HG03575 (cell line): ENCODE data around the gene NEO1.
"Not testable (repeated sequence)": the region's sequence is repeated elsewhere in the genome, so short reads cannot be mapped to it uniquely, and the experiment has no call there.

ENCODE experiments used
- ATAC-seq: cut with Tn5 transposase; IDR thresholded peaks from one replicate; pipeline ENCODE4 v1.9.1; 2021; ENCODE audit not compliant: unreplicated experiment, insufficient number of reproducible peaks, low FRiP score; ENCODE audit errors: extremely low read depth

The NEO1 gene

GRCh38 chr15:73282567-73283365 lies 230.5 kb downstream of the NEO1 start:
- ATAC-seq: no peak

DNA sequence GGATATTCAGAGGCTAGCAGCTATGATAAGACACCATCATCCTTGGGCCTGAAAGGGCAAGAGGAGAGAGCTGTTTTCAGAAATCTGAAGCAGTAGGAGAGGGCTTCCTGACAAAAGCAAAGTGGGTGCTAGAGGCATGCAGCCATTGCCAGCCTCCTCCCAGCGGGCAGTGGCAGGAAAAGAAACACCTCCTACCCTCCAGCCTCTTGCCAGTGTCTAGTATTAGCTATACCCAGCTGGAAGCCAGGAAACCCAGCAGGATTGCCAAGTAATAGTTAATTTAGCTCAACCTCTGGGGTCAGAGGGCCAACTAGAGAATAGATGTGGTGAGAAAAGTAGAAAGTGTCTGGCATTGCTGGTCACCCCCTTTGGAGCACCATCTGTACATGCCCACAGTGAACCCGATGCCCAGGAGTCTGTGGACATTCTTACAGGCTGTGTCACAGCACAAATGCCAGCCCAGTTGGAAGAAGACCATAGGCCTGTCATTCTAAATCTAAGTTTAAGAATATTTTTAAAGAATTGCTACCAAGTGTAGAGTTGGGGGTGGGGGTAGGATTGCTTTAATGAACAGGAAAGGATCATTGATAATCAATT lies 231.2 kb downstream of the NEO1 start:
- ATAC-seq: no peak

DNA sequence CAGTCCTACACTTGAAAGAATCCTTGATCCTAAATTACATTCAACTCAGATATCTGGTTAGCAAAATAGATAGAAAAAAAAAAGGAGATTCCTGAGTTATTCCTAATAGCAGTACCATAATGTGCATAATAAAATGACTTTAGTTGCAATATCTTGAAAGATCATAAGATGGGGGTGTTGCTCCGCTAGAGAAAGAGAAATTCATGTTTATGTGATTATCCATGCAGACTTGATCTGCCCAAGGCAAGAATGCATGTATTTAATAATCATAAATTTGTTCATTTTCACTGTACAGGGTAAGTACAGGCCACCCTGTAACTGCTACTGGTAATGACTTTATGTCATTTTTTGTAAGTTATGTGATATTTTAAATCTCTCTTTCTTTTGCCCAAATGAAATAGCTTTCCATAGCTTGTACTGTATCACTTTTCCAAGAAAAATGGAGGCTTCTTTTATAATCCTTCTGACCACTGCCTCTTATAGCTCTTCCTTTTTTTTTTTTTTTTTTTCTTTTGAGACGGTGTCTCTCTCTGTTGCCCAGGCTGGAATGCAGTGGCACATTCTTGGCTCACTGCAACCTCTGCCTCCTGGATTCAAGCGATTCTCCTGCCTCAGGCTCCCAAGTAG lies 231.9 kb downstream of the NEO1 start:
- ATAC-seq: no peak

GRCh38 chr15:73286311-73286710 lies 234.0 kb downstream of the NEO1 start:
- no peak for ATAC-seq

DNA sequence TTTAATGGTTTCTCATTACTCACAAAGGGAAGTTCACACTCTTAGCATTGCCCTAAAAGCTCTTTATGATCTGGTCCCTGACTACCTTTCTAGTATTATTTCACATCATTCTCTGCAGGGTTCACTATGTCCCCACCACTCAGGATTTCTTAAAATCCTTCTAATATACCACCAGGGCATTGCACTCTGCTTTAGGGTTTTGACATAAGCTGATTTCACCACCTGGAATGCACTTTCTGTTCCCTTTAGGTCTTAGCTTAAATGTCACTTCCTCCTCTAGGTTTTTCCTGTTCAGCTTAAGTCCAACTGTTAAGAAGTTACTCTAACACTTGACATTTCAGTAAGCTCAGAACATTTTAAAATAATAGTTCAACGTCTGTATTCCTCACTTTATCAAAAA lies 234.8 kb downstream of the NEO1 start:
- ATAC-seq: no peak

DNA sequence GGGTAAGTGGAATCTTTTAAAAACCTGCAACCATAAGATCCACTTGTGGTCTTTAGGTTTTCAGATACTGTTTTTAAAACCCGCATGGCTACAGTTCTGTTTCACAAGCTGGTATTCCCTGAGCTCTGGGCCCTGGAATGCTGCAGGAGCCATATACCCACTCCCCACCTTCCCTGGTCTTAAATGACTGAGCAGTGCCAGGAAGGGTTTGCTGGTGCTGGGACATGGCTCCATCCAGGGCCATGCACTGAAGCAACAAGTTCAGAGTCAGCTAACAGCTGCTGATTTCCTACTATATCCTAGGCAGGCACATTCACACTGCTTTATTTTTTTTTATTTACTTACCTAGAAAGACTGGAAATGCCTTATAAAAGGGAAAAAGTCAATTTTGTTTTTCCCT lies 239.2 kb downstream of the NEO1 start:
- no peak for ATAC-seq

DNA sequence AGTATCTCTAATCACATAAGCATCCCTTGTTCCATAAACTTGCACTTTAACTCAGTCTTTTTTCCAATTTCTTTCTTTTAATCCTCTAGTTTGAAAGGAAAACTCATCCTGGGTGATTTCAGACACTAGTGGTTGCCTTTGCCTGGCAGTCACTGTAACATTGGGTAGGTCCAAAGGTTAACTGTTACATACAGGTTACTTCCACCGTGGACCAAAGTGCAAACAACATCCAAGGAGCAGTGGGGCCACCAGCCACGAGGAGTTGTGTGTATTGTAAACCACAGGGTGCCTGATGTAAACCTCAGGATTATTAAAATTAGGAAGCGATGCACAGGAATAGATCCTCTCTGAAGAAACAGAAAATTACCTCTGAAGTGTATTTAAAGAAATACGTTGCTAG lies 241.5 kb downstream of the NEO1 start:
- no peak for ATAC-seq

DNA sequence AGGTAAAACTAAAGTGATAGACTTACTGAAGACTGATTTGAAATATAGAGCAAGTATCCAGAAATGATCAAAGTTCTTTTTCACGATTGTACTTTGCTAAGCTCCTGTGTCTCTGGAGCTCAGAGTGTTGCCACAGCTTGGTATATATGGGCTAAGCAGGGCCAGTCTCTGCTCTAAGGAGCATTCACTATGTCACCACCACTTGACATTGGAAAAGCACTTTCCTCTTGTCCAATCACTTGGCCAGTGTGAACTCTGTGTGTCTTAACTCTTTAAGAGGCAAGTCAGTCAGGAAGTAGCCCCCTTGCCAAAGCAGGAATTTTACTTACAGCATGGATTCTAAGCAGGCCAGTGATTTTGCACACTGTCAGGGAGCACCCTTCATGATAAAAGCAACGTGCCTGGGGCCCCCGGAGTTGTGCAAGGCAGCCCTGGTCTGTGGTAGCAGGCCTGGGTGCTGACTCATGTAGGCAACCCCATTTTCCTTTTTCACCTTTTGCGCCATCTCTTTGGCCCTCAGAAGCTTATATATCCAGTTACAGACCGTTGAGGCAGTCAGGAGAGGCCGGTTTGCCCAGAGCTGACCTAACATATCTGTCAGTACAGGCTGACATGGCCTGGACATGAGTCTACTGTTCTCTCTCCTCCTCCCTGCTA lies 243.5 kb downstream of the NEO1 start:
- no peak for ATAC-seq

DNA sequence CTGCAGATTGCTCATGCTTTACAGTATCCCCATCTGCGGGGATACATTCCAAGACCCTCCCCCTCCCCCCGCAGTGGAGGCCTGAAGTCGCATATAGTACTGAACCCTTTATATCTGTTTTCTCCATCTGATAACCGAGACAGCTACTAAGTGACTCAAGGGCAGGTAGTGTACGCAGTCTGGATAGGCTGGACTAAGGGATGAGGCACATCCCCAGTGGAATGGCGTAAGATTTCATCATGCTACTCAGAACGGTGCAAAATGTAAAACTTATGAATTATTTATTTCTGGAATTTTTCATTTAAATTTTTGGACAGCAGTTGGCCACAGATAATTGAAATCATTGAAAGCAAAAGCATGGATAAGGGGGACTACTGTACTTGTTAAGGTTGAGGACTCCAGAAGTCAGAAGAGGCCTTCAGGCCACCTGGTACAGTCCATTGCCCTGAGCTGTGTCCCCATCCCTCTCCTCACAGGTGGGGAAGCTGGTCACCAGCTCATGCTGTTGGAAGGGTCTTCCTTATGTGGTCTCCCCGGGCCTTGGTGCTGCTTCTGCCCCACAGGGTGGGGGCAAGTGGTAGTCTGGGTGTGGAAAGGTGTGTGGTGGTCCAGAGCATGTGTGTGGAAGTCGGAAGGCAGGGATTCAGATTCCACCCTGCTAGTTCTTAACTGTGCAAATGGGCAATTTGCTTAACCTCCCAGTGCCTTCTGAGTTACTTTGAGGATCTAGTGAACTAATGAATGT lies 244.5 kb downstream of the NEO1 start:
- no peak for ATAC-seq

- no peak for ATAC-seq
Observed at GRCh38 chr15:73298522-73299245, 246.4 kb downstream of the NEO1 start.

- not testable (repeated sequence) for ATAC-seq
Observed at GRCh38 chr15:73300286-73300685, 248.0 kb downstream of the NEO1 start.

DNA sequence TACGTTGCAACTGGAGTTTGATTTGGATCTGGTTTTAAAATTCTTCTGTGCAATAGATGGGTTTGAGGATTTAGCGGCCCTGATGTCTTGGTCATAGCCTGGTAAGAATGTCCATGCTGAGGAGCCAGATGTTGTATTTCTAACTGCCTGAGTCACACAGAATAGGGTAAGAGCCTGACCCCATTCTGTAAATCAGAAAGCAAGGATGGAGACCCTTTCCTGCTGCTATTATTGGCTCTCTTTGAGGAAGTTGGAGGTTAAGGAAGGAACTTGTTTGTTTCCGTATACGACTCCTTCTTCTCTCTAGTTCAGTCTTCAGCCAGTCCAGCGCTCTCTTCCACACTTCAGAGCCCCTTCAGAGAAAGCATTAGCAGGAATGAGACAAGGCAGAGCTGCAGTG lies 251.4 kb downstream of the NEO1 start:
- no peak for ATAC-seq

- no peak for ATAC-seq
Observed at GRCh38 chr15:73305331-73306211, 253.3 kb downstream of the NEO1 start.

GRCh38 chr15:73308305-73308704 lies 256.0 kb downstream of the NEO1 start:
- ATAC-seq: no peak

DNA sequence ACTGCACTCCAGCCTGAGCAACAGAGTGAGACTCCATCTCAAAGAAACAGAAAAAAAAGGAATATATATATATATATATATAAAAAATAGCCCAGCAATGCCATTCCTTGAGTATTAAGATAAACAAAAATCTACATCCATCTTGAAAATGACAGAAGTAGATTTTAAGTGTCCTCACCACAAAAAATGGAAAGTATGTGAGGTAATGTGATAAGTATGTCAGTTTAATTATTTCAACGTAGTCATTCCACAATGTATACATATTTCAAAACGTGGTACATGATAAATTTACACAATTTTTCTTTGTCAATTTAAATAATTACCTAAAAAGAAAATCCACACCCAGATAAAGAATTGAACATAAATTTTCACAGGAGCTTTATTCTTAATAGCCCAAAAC lies 261.6 kb downstream of the NEO1 start:
- no peak for ATAC-seq

DNA sequence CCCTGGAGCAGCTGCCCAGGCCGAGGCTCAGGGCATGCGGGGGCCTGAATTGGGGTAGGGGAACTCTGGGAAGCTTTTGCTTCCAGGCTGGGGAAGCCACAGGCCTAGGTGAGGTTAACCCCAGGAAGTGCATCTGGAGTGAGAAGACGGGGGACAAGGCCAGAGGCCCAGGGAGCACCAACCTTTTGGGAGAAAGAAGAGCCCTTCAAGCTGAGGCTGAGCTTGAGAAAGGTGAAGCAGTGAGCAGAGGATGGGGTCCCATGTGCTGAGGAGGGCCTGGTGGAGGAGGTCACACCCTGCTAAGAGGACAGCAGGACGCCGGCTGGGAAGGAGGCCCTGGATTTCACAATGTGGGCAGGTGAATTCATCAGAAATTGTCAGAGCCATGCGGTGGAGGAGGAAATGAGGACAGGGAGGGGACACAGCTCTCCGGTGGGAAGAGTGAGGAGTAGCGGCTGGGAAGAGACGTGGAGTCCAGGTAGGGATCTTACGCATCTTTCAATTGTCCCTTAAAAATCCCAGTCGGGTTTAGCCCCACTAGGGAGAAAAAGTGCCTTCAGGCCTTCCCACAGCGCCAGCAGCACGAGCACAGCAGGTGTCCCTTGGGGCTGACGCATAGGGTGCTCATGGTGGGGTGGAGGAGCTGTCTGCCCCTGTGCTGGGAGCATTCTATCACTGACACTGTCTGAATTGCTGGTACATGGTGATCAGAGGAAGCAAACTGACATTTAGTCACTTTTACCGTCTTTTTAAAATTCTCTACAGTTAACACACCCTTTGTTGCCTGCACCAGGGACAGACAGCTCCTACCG lies 265.6 kb downstream of the NEO1 start:
- no peak for ATAC-seq
